Measurements from ENCODE around the gene EXOC4.
"Not testable (repeated sequence)": the region's sequence is repeated elsewhere in the genome, so short reads cannot be mapped to it uniquely, and the experiment has no call there.

EXOC4 gene

GRCh38 chr7:134062460-134062859, 809.6 kb downstream of the EXOC4 start:
- no peak for DNase-seq

- DNase-seq, result no peak
These were observed 812.5 kb downstream of the EXOC4 start for GRCh38 chr7:134065415-134065814.

GRCh38 chr7:134067164-134067563, 814.3 kb downstream of the EXOC4 start:
- DNase-seq, result no peak

- no peak for DNase-seq
These were observed 815.8 kb downstream of the EXOC4 start for GRCh38 chr7:134068670-134069069.

GRCh38 chr7:134069187-134069586, 816.3 kb downstream of the EXOC4 start:
- no peak for DNase-seq

- no peak for DNase-seq
These were observed 817.8 kb downstream of the EXOC4 start for GRCh38 chr7:134070673-134071072.

GRCh38 chr7:134071355-134072331, 818.8 kb downstream of the EXOC4 start:
- no peak for DNase-seq

GRCh38 chr7:134073276-134073675, 820.4 kb downstream of the EXOC4 start:
- no peak for DNase-seq

GRCh38 chr7:134075799-134076198, 822.9 kb downstream of the EXOC4 start:
- no peak for DNase-seq

- not testable (repeated sequence) for DNase-seq
These were observed 824.7 kb downstream of the EXOC4 start for GRCh38 chr7:134077560-134077959.

- DNase-seq, result no peak
These were observed 826.1 kb downstream of the EXOC4 start for GRCh38 chr7:134078991-134079390.

GRCh38 chr7:134081695-134082094, 828.8 kb downstream of the EXOC4 start:
- no peak for DNase-seq

GRCh38 chr7:134083766-134084487, 831.0 kb downstream of the EXOC4 start:
- DNase-seq, result no peak

GRCh38 chr7:134084488-134085144, 831.7 kb downstream of the EXOC4 start:
- DNase-seq, result no peak

GRCh38 chr7:134085311-134085710, 832.4 kb downstream of the EXOC4 start:
- DNase-seq, result no peak

- DNase-seq, result no peak
These were observed 834.3 kb downstream of the EXOC4 start for GRCh38 chr7:134086998-134087735.

GRCh38 chr7:134088199-134088598, 835.3 kb downstream of the EXOC4 start:
- DNase-seq, result no peak

- no peak for DNase-seq
These were observed 836.6 kb downstream of the EXOC4 start for GRCh38 chr7:134089446-134089845.

GRCh38 chr7:134098072-134098471, 845.2 kb downstream of the EXOC4 start:
- no peak for DNase-seq

GRCh38 chr7:134101716-134102115, 848.8 kb downstream of the EXOC4 start:
- DNase-seq, result no peak

- DNase-seq, result no peak
These were observed 851.3 kb downstream of the EXOC4 start for GRCh38 chr7:134104166-134104565.

- DNase-seq, result no peak
These were observed 853.0 kb downstream of the EXOC4 start for GRCh38 chr7:134105841-134106240.

GRCh38 chr7:134108802-134109201, 855.9 kb downstream of the EXOC4 start:
- DNase-seq, result no peak
